ENCODE data around the gene OTOF.

DNA sequence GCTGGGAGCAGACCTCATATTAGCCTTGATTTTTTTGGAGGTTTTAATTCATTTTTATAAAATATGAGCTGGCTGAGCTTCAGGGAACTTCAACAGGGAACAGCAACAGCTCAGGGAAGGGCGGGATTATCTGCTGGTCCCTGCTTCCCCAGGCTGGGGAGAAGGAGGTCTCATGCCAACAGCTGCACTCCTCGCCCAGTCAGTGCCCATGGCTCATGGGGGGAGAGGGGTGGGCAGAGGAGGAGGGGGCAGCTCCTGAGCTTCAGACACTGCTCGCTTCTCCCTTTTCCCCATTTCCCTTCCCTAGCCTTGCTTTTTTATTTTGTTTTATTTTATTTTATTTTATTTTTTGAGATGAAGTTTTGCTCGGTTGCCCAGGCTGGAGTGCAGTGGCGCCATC lies 442 bp upstream of the OTOF start:
- TF ChIP-seq, protein P1, sequence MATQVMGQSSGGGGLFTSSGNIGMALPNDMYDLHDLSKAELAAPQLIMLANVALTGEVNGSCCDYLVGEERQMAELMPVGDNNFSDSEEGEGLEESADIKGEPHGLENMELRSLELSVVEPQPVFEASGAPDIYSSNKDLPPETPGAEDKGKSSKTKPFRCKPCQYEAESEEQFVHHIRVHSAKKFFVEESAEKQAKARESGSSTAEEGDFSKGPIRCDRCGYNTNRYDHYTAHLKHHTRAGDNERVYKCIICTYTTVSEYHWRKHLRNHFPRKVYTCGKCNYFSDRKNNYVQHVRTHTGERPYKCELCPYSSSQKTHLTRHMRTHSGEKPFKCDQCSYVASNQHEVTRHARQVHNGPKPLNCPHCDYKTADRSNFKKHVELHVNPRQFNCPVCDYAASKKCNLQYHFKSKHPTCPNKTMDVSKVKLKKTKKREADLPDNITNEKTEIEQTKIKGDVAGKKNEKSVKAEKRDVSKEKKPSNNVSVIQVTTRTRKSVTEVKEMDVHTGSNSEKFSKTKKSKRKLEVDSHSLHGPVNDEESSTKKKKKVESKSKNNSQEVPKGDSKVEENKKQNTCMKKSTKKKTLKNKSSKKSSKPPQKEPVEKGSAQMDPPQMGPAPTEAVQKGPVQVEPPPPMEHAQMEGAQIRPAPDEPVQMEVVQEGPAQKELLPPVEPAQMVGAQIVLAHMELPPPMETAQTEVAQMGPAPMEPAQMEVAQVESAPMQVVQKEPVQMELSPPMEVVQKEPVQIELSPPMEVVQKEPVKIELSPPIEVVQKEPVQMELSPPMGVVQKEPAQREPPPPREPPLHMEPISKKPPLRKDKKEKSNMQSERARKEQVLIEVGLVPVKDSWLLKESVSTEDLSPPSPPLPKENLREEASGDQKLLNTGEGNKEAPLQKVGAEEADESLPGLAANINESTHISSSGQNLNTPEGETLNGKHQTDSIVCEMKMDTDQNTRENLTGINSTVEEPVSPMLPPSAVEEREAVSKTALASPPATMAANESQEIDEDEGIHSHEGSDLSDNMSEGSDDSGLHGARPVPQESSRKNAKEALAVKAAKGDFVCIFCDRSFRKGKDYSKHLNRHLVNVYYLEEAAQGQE (IDR thresholded peaks at IDR 0.05; ENCODE audit: insufficient read depth in 1 of 2, low read depth in 2 of 2, low read length in 2 of 2) = no peak
- TF ChIP-seq POLR2AphosphoS5 (IDR thresholded peaks at IDR 0.05; ENCODE audit: low read depth, low read length) (no peak), TAF1 (IDR thresholded peaks at IDR 0.05; ENCODE audit: borderline replicate concordance, insufficient read depth, low read length) (no peak)

Measured in PFSK-1 (cell line).